K562 treated with DMSO at 1 percent for 24 hours (cell line): ENCODE results near the gene PLOD1. TPM values are rescaled to one million over a fixed set of nuclear protein-coding genes. Genes with fewer than 3 reads are reported as not detected.

Experiments used
- total RNA-seq: library from RNA; unstranded; fragments of 300-600 nt; gene quantifications from 2 replicates; pipeline ENCODE4 v1.2.3, GENCODE V29; 2022; ENCODE audit warnings: low read depth; ENCODE audit not compliant: insufficient read depth

The PLOD1 gene
- total RNA-seq, result 193 and 194 TPM in 2 replicates

GRCh38 chr1:11934302-11935056 is at the start of gene PLOD1:
Gene PLOD1, plus strand, starts transcription at chr1:11934717. Its CDS starts 63 bp downstream, at chr1:11934780.

GRCh38 chr1:11979851-11980675 is 45.5 kb downstream of the PLOD1 start, which contains the start of gene MFN2:
Gene MFN2, plus strand, starts transcription at chr1:11980444. Its CDS starts 8,725 bp downstream, at chr1:11989169.

Other genes starting within 250 kb of the PLOD1 start
- gene DRAXIN, start 243.0 kb upstream of the PLOD1 start, total RNA-seq, result not detected in 2 replicates
- gene AGTRAP, start 198.6 kb upstream of the PLOD1 start, total RNA-seq, result 195 and 209 TPM in 2 replicates
- 0.19 and 11.9 TPM in 2 replicates for gene C1orf167, start 172.5 kb upstream of the PLOD1 start, total RNA-seq
- gene MTHFR, start 128.8 kb upstream of the PLOD1 start, total RNA-seq, result 98.0 and 102 TPM in 2 replicates
- gene CLCN6, start 128.5 kb upstream of the PLOD1 start, total RNA-seq, result 8.8 and 11.3 TPM in 2 replicates
- not detected in 2 replicates for gene NPPA, start 86.9 kb upstream of the PLOD1 start, total RNA-seq
- gene NPPB, start 75.8 kb upstream of the PLOD1 start, total RNA-seq, result not detected in 2 replicates
- gene KIAA2013, start 8.3 kb upstream of the PLOD1 start, total RNA-seq, result 172 TPM in 2 replicates
- gene MFN2, start 45.7 kb downstream of the PLOD1 start, total RNA-seq, result 93.2 and 95.6 TPM in 2 replicates
- gene MIIP, start 84.8 kb downstream of the PLOD1 start, total RNA-seq, result 130 and 160 TPM in 2 replicates
- gene TNFRSF8, start 128.6 kb downstream of the PLOD1 start, total RNA-seq, result 8.5 and 12.9 TPM in 2 replicates
- gene TNFRSF1B, start 232.3 kb downstream of the PLOD1 start, total RNA-seq, result 78.1 and 79.0 TPM in 2 replicates